ENCODE data around the gene C20orf202.

The C20orf202 gene

DNA sequence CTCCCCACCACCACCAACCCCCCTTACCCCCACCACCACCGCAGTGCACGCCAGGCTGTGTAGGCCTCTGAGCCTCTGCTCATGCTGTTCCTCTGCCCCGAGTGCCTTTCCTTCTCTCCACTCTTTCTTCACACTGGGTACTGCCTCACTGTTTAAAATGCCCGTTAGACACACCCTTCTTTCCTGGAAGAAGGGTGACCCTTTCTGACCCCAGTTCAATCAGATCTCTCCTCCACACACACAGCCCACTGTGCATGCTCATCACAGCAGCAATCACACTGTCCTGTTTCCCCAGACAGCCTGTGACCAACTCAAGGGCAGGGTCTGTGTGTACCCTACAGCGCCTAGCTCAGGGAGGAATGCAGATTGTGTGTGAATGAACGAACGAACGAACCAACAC lies 28.5 kb upstream of the C20orf202 start:
- Histone ChIP-seq H2AFZ (ENCODE audit: low read depth, low read length) (no peak overlapping the region), H3K79me2 (ENCODE audit: insufficient read depth, low read length) (no peaks in the 10 kb centered on the region), H3K27ac (ENCODE audit: low read length) (no peak overlapping the region), H3K36me3 (ENCODE audit: insufficient read depth, low read length) (peaks cover 27% of the 10 kb centered on the region), H3K27me3 (ENCODE audit: insufficient read depth, low read length, poor library complexity) (no peaks in the 10 kb centered on the region), H3K9ac (ENCODE audit: low read depth, low read length) (no peak overlapping the region), H3K4me3 (ENCODE audit: low read depth in 1 of 2, low read length in 2 of 2) (no peak overlapping the region), H3K4me1 (ENCODE audit: insufficient read depth, low read length) (no peaks in the 10 kb centered on the region), H4K20me1 (ENCODE audit: insufficient read depth, low read length) (peaks cover 19% of the 10 kb centered on the region), H3K4me2 (ENCODE audit: insufficient read depth, low read length) (no peak overlapping the region), H3K9me3 (ENCODE audit: insufficient read depth, low read length, severe bottlenecking) (no peaks in the 10 kb centered on the region)
- no peak for DNase-seq
- no peak for TF ChIP-seq EZH2 (IDR thresholded peaks at IDR 0.05; ENCODE audit: borderline replicate concordance, low read depth, low read length, severe bottlenecking)
- TF ChIP-seq, protein P1, sequence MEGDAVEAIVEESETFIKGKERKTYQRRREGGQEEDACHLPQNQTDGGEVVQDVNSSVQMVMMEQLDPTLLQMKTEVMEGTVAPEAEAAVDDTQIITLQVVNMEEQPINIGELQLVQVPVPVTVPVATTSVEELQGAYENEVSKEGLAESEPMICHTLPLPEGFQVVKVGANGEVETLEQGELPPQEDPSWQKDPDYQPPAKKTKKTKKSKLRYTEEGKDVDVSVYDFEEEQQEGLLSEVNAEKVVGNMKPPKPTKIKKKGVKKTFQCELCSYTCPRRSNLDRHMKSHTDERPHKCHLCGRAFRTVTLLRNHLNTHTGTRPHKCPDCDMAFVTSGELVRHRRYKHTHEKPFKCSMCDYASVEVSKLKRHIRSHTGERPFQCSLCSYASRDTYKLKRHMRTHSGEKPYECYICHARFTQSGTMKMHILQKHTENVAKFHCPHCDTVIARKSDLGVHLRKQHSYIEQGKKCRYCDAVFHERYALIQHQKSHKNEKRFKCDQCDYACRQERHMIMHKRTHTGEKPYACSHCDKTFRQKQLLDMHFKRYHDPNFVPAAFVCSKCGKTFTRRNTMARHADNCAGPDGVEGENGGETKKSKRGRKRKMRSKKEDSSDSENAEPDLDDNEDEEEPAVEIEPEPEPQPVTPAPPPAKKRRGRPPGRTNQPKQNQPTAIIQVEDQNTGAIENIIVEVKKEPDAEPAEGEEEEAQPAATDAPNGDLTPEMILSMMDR (IDR thresholded peaks at IDR 0.05; ENCODE audit: borderline replicate concordance, extremely low read depth, low read length, poor library complexity, severe bottlenecking): no peak
- ATAC-seq (ENCODE audit: insufficient read depth, low read depth): no peak

DNA sequence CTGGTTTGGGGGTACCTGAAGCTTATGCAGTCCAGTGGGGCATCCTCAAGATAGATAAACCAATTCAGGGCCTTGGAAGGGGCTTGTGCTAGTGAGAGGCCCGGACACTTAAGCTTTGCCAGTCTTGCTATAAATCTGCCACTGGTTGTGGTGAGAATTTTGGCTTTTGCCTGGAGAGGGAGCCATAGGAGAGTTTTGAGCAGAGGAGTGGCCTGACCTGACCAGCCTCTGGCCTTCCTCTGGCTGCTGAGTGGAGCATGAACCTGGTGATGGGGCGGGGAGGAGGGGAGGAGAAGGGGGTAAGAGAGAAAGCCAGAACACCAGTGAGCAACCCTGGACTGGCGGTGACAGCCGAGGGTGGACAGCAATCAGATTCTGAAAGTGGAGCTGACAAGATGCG lies 25.6 kb upstream of the C20orf202 start:
- H3K27ac ChIP-seq (ENCODE audit: low read length): no peak overlapping the region
- H3K4me1 ChIP-seq (ENCODE audit: insufficient read depth, low read length): no peaks in the 10 kb centered on the region
- DNase-seq (no peak), ATAC-seq (ENCODE audit: insufficient read depth, low read depth) (no peak)
- no peaks in the 10 kb centered on the region; the same call in 1 of the 2 replicates for H4K20me1 ChIP-seq (ENCODE audit: insufficient read depth, low read length)
- no peak overlapping the region for H3K4me2 ChIP-seq (ENCODE audit: insufficient read depth, low read length)
- TF ChIP-seq, protein P1 (IDR thresholded peaks at IDR 0.05; ENCODE audit: borderline replicate concordance, extremely low read depth, low read length, poor library complexity, severe bottlenecking): no peak
- TF ChIP-seq EZH2 (IDR thresholded peaks at IDR 0.05; ENCODE audit: borderline replicate concordance, low read depth, low read length, severe bottlenecking): no peak
- H3K27me3 ChIP-seq (ENCODE audit: insufficient read depth, low read length, poor library complexity): no peaks in the 10 kb centered on the region
- H3K79me2 ChIP-seq (ENCODE audit: insufficient read depth, low read length): no peaks in the 10 kb centered on the region
- peaks cover 3% of the 10 kb centered on the region; the same call in 1 of the 2 replicates for H3K36me3 ChIP-seq (ENCODE audit: insufficient read depth, low read length)
- no peak overlapping the region for H3K9ac ChIP-seq (ENCODE audit: low read depth, low read length)
- no peak overlapping the region for H2AFZ ChIP-seq (ENCODE audit: low read depth, low read length)
- H3K4me3 ChIP-seq (ENCODE audit: low read depth in 1 of 2, low read length in 2 of 2): no peak overlapping the region
- no peaks in the 10 kb centered on the region for H3K9me3 ChIP-seq (ENCODE audit: insufficient read depth, low read length, severe bottlenecking)

DNA sequence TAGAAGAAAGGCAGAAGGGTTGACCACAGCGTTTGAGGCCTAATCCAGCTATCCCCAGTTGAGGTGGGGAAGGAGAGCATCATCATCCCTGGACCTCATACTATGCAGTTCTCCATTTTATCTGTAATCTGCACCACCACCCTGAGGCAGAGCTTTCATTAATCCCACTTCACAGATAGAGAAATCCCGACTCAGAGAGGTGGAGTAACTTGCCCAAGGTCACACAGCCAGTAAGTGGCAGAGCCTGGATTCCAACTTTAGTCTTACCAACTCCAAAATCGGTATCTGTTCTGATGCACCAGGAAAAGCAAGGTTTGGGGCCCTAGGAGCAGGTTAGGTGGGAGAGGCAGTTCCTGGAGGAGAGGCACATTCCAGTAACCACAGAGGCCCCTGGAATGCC lies 25.2 kb upstream of the C20orf202 start:
- Histone ChIP-seq H3K4me2 (ENCODE audit: insufficient read depth, low read length) (no peak overlapping the region), H3K36me3 (ENCODE audit: insufficient read depth, low read length) (peaks cover 3% of the 10 kb centered on the region; the same call in 1 of the 2 replicates), H3K27me3 (ENCODE audit: insufficient read depth, low read length, poor library complexity) (no peaks in the 10 kb centered on the region), H3K9ac (ENCODE audit: low read depth, low read length) (no peak overlapping the region), H3K4me3 (ENCODE audit: low read depth in 1 of 2, low read length in 2 of 2) (no peak overlapping the region), H3K9me3 (ENCODE audit: insufficient read depth, low read length, severe bottlenecking) (no peaks in the 10 kb centered on the region), H3K4me1 (ENCODE audit: insufficient read depth, low read length) (no peaks in the 10 kb centered on the region), H4K20me1 (ENCODE audit: insufficient read depth, low read length) (no peaks in the 10 kb centered on the region; the same call in 1 of the 2 replicates), H3K79me2 (ENCODE audit: insufficient read depth, low read length) (no peaks in the 10 kb centered on the region), H2AFZ (ENCODE audit: low read depth, low read length) (no peak overlapping the region), H3K27ac (ENCODE audit: low read length) (no peak overlapping the region)
- TF ChIP-seq, protein P1 (IDR thresholded peaks at IDR 0.05; ENCODE audit: borderline replicate concordance, extremely low read depth, low read length, poor library complexity, severe bottlenecking): no peak
- no peak for TF ChIP-seq EZH2 (IDR thresholded peaks at IDR 0.05; ENCODE audit: borderline replicate concordance, low read depth, low read length, severe bottlenecking)
- ATAC-seq (ENCODE audit: insufficient read depth, low read depth) (no peak), DNase-seq (no peak)

DNA sequence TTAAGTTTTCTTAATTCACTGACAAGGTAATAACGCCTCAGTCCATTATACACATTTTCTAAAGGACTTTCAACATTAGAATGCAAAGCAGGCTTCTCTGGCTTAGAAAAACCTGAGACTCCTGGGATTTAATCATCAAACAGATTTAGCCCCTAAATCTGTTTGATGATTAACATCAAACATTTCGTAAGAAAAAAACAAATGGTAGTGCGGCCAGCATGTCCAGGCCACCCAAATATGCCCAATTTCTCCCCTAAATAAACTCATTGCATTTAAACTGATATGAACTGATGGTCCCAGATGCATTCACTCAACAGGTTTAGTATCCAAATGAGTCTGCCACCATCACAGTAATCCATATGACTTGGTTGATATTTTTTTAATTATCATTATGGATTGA lies 24.6 kb upstream of the C20orf202 start:
- H3K27ac ChIP-seq (ENCODE audit: low read length): no peak overlapping the region
- no peak overlapping the region for H2AFZ ChIP-seq (ENCODE audit: low read depth, low read length)
- peaks cover 3% of the 10 kb centered on the region; the same call in 1 of the 2 replicates for H3K36me3 ChIP-seq (ENCODE audit: insufficient read depth, low read length)
- H3K4me2 ChIP-seq (ENCODE audit: insufficient read depth, low read length): no peak overlapping the region
- TF ChIP-seq EZH2 (IDR thresholded peaks at IDR 0.05; ENCODE audit: borderline replicate concordance, low read depth, low read length, severe bottlenecking): no peak
- no peaks in the 10 kb centered on the region for H3K9me3 ChIP-seq (ENCODE audit: insufficient read depth, low read length, severe bottlenecking)
- no peak overlapping the region for H3K9ac ChIP-seq (ENCODE audit: low read depth, low read length)
- H3K79me2 ChIP-seq (ENCODE audit: insufficient read depth, low read length): no peaks in the 10 kb centered on the region
- DNase-seq: no peak
- H3K4me1 ChIP-seq (ENCODE audit: insufficient read depth, low read length): no peaks in the 10 kb centered on the region
- no peaks in the 10 kb centered on the region; the same call in 1 of the 2 replicates for H4K20me1 ChIP-seq (ENCODE audit: insufficient read depth, low read length)
- no peak overlapping the region for H3K4me3 ChIP-seq (ENCODE audit: low read depth in 1 of 2, low read length in 2 of 2)
- H3K27me3 ChIP-seq (ENCODE audit: insufficient read depth, low read length, poor library complexity): no peaks in the 10 kb centered on the region
- no peak for ATAC-seq (ENCODE audit: insufficient read depth, low read depth)

Data from DND-41 (cell line).